Ovary (tissue), 9 donors: ENCODE results near the gene GABRG3. TPM values are rescaled to one million over a fixed set of nuclear protein-coding genes. Genes with fewer than 3 reads are reported as not detected.

Experiments used
- DNase-seq, 5 donors: peaks; one replicate each; pipeline ENCODE4 v3.0.0-alpha.2; 2019 to 2020
- H3K27ac ChIP-seq, 2 donors: fragments of 200-600 bp; one replicate each; pipeline versions ENCODE4 v1.5.1 to v1.8.0; 2019 to 2022
- H3K27me3 ChIP-seq: fragments of 200-600 bp; one replicate; pipeline ENCODE4 v1.8.0; 2022
- H3K36me3 ChIP-seq: fragments of 200-600 bp; sonication (generic); one replicate; pipeline ENCODE4 v1.5.1; 2019
- H3K4me1 ChIP-seq: one replicate; pipeline ENCODE4 v1.8.1; 2013; ENCODE audit warnings: mild to moderate bottlenecking, moderate library complexity; ENCODE audit not compliant: insufficient read depth
- H3K4me3 ChIP-seq: fragments of 200-600 bp; sonication (generic); one replicate; pipeline ENCODE4 v1.5.1; 2017
- H3K9me3 ChIP-seq, 2 donors: fragments of 200-600 bp in 1 of 2; sonication (generic) in 1 of 2; one replicate each; pipeline versions ENCODE4 v1.5.1 to v1.8.1; 2013 to 2019; ENCODE audit warnings: mild to moderate bottlenecking in 1 of 2, moderate library complexity in 1 of 2
- EP300 ChIP-seq: sonication (generic); formaldehyde crosslinking; IDR thresholded peaks from one replicate; pipeline ENCODE4 v1.6.1; 2017; ENCODE audit warnings: antibody characterized with exemption
- POLR2A ChIP-seq: fragments of 450-650 bp; IDR thresholded peaks from one replicate; pipeline ENCODE4 v1.6.1; 2017; ENCODE audit warnings: antibody characterized with exemption, mild to moderate bottlenecking, moderate library complexity
- WGBS, 3 donors: extraction: QIAGEN DNeasy Blood & Tissue Kit in 1 of 3; methylation state at CpG; one replicate each; pipeline versions ENCODE4 v1.1.5 to v1.1.7; 2013 to 2017; 5-methylcytosine and 5-hydroxymethylcytosine counted together
- intact Hi-C, 4 donors: fragments of 100-400 bp; cut with DNase I; formaldehyde crosslinking; loops; one replicate each; pipeline versions ENCODE4 v1.11.0 to v1.15.1; 2022 to 2023
- polyA plus RNA-seq, 2 donors: library from polyadenylated mRNA; stranded (reverse); fragments of 200-250 nt in 1 of 2; fragments of 350-450 nt in 1 of 2; fragmentation: Illumina TruSeq in 1 of 2; extraction: RNeasy Lipid Tissue Mini Kit (QIAGEN cat#74804) in 1 of 2; gene quantifications; one replicate each; pipeline ENCODE4 v1.2.3, GENCODE V29; 2013 to 2014
- total RNA-seq, 7 donors: library from RNA; depleted of rRNA in 2 of 7; stranded (reverse); fragments of >200 nt in 2 of 7; fragmentation: NEBNext Ultra II Directional in 3 of 7; extraction: Animal tissue kit (Norgen Biotek cat#: 25700) in 3 of 7; gene quantifications; one replicate each; pipeline versions ENCODE4 v1.1.0 to v1.2.4, GENCODE V29; 2016 to 2023
- TF ChIP-seq, protein P1 (sequence below), 3 donors: fragments of 450-650 bp in 2 of 3; fragments of 200-600 bp in 1 of 3; IDR thresholded peaks; one replicate each; pipeline versions ENCODE4 v1.5.1 to v1.8.0; 2016 to 2022; ENCODE audit warnings: antibody characterized with exemption in 3 of 3, mild to moderate bottlenecking in 1 of 3
- donor health status: DM: no; HTN: no; CAD: no; lungs with moderate emphysema.
- donor health status: DM: no; HTN: no; CAD: no.
- donor health status: Bipolar disorder and iron deficiency.
- donor health status: DM: yes; HTN: yes; CAD: no.
- donor health status: DM: no; HTN: no; CAD: no.
- donor health status: DM: yes; HTN: yes; CAD: no.

The GABRG3 gene
- total and polyA plus RNA-seq, 9 donors: 0.01 to 0.18 (median 0.13) TPM; not detected in 6

DNA sequence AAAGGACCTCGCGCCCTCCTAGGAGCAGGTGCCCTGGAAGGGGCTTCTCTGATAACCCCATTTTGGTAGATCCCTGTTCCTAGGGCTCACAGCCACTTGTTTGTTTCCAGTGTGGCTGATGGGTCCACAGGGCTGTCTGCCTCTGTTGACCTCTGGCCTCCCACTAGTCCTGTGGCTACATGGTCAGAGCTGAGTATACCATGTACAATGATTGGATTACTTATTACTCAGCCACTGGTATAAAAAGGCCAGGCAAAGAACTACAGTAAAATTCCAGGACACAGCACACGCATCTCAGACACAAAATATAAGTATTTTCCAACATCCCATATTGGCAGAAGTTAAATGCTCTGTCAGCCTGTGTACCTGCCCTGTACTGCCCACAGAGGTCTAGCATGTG lies 277.3 kb downstream of the GABRG3 start:
- no peaks in the 10 kb centered on the region for H3K27me3 ChIP-seq
- H3K9me3 ChIP-seq: no peaks in the 10 kb centered on the region
- intact Hi-C loops: no loop called here
- H3K27ac ChIP-seq: no peak overlapping the region
- no peaks in the 10 kb centered on the region for H3K36me3 ChIP-seq
- 87 to 97% (median 93%) methylated on average over 3 of the region's 3 CpGs for WGBS, 3 donors
- no peak for DNase-seq
- no peak overlapping the region for H3K4me3 ChIP-seq
- no peaks in the 10 kb centered on the region for H3K4me1 ChIP-seq
- TF ChIP-seq EP300 (no peak), POLR2A (no peak)
- TF ChIP-seq, protein P1, sequence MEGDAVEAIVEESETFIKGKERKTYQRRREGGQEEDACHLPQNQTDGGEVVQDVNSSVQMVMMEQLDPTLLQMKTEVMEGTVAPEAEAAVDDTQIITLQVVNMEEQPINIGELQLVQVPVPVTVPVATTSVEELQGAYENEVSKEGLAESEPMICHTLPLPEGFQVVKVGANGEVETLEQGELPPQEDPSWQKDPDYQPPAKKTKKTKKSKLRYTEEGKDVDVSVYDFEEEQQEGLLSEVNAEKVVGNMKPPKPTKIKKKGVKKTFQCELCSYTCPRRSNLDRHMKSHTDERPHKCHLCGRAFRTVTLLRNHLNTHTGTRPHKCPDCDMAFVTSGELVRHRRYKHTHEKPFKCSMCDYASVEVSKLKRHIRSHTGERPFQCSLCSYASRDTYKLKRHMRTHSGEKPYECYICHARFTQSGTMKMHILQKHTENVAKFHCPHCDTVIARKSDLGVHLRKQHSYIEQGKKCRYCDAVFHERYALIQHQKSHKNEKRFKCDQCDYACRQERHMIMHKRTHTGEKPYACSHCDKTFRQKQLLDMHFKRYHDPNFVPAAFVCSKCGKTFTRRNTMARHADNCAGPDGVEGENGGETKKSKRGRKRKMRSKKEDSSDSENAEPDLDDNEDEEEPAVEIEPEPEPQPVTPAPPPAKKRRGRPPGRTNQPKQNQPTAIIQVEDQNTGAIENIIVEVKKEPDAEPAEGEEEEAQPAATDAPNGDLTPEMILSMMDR (IDR thresholded peaks at IDR 0.05): no peak

DNA sequence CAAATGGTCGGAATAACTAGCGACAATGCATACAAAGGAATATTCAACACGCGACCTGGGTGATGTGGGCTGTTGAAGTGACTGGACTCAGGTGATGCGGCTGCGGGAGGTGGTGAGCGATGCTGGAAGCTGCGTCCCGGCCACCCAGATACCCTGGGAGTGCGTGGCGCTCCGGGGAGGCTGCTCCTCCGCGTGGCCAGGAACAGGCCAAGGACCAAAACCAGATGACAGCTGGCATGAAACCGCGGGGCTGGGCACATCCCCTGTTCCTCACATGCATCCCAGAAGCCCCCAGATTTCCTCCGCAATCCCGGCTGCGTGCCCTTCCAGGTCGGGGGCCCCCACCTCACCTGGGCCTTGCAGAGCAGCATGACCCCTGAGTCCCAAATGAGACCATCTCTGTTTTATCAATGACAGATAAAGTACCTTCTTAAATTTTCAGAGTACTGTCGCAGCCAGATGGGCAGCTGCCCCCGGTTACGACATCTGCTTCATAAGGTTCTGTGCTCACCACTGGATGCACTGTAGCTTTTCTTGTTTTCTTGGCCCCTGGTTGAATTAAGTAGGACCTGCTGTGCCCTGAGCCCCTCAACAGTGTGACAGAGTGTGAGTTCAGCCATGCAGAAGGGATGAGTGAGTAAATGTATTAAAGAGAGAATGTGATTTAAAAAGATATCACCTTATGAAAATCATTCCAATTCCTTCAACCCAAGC lies 278.2 kb downstream of the GABRG3 start:
- no peak for DNase-seq
- 86 to 90% (median 90%) methylated on average over 23 of the region's 23 CpGs for WGBS, 3 donors
- H3K4me3 ChIP-seq: no peak overlapping the region
- no peaks in the 10 kb centered on the region for H3K4me1 ChIP-seq
- no peaks in the 10 kb centered on the region for H3K27me3 ChIP-seq
- H3K9me3 ChIP-seq: no peaks in the 10 kb centered on the region
- intact Hi-C loops: no loop called here
- no peaks in the 10 kb centered on the region for H3K36me3 ChIP-seq
- no peak for TF ChIP-seq POLR2A
- TF ChIP-seq EP300: no peak
- TF ChIP-seq, protein P1 (IDR thresholded peaks at IDR 0.05): no peak
- H3K27ac ChIP-seq: no peak overlapping the region

DNA sequence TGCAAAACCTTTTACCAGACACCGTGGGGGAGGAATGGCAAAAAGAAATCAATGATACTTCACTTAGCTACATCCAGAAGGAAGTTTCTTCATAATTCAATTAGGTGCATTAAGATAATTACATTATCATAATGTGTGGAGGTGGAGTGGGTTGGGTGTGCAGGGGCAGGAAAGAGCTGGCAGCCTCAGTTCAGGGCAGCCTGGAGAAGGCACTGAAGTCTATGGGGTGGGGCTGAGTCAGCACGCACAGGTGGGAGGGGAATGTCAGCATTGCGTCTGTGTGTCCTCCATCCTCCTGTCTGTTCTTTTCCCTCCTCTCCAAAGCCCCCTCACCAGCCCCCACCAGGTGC lies 278.8 kb downstream of the GABRG3 start:
- Histone ChIP-seq H3K4me1 (no peaks in the 10 kb centered on the region), H3K9me3 (no peaks in the 10 kb centered on the region), H3K27me3 (no peaks in the 10 kb centered on the region), H3K36me3 (no peaks in the 10 kb centered on the region), H3K27ac (no peak overlapping the region), H3K4me3 (no peak overlapping the region)
- intact Hi-C loops: no loop called here
- no peak for TF ChIP-seq POLR2A
- TF ChIP-seq, protein P1 (IDR thresholded peaks at IDR 0.05): no peak
- TF ChIP-seq EP300: no peak
- WGBS, 3 donors: 69 to 74% (median 69%) methylated on average over 3 of the region's 3 CpGs
- no peak for DNase-seq

DNA sequence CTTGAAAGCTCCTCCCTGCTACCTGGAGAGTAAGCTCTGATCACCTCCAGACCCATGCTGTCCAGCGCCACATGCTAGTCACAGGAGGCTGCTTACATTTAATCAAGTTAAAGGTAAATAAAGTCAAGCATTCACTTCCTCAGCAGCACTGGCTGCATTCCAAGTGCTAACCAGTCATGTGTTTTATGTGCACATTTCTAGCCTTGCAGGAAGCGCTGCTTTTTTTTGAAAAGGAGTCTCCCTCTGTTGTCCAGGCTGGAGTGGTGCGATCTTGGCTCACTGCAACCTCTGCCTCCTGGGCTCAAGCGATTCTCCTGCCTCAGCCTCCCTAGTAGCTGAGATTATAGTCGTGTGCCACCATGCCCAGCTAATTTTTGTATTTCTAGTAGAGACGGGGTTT lies 279.2 kb downstream of the GABRG3 start:
- WGBS, 3 donors: 86 to 89% (median 88%) methylated on average over 6 of the region's 6 CpGs
- DNase-seq: no peak
- Histone ChIP-seq H3K27me3 (no peaks in the 10 kb centered on the region), H3K4me3 (no peak overlapping the region), H3K4me1 (no peaks in the 10 kb centered on the region), H3K36me3 (no peaks in the 10 kb centered on the region), H3K9me3 (no peaks in the 10 kb centered on the region), H3K27ac (no peak overlapping the region)
- intact Hi-C loops: no loop called here
- TF ChIP-seq POLR2A (no peak), EP300 (no peak)
- TF ChIP-seq, protein P1 (IDR thresholded peaks at IDR 0.05): no peak
